ENCODE data around the gene PHLPP2.

Gene PHLPP2

GRCh38 chr16:71672803-71673581 is 51.5 kb downstream of the PHLPP2 start:
- DNase-seq (ENCODE audit: low read depth): no peak
- no peak for TF ChIP-seq CTCF (IDR thresholded peaks at IDR 0.05; ENCODE audit: insufficient read depth, low read depth, low read length, missing control alignments)
- H3K4me3 ChIP-seq (ENCODE audit: low read length): no peak overlapping the region

GRCh38 chr16:71672125-71672524 is 52.4 kb downstream of the PHLPP2 start:
- no peak for DNase-seq (ENCODE audit: low read depth)
- TF ChIP-seq CTCF (IDR thresholded peaks at IDR 0.05; ENCODE audit: insufficient read depth, low read depth, low read length, missing control alignments): no peak
- H3K4me3 ChIP-seq (ENCODE audit: low read length): no peak overlapping the region

GRCh38 chr16:71671165-71671564 is 53.3 kb downstream of the PHLPP2 start:
- no peak for TF ChIP-seq CTCF (IDR thresholded peaks at IDR 0.05; ENCODE audit: insufficient read depth, low read depth, low read length, missing control alignments)
- DNase-seq (ENCODE audit: low read depth): no peak
- no peak overlapping the region for H3K4me3 ChIP-seq (ENCODE audit: low read length)

GRCh38 chr16:71670537-71670936 is 54.0 kb downstream of the PHLPP2 start:
- no peak for TF ChIP-seq CTCF (IDR thresholded peaks at IDR 0.05; ENCODE audit: insufficient read depth, low read depth, low read length, missing control alignments)
- H3K4me3 ChIP-seq (ENCODE audit: low read length): no peak overlapping the region
- DNase-seq (ENCODE audit: low read depth): no peak

- no peak overlapping the region for H3K4me3 ChIP-seq (ENCODE audit: low read length)
- no peak for DNase-seq (ENCODE audit: low read depth)
- TF ChIP-seq CTCF (IDR thresholded peaks at IDR 0.05; ENCODE audit: insufficient read depth, low read depth, low read length, missing control alignments): no peak
These were observed 54.5 kb downstream of the PHLPP2 start for GRCh38 chr16:71669926-71670536.

GRCh38 chr16:71666928-71667707 is 57.4 kb downstream of the PHLPP2 start:
- DNase-seq (ENCODE audit: low read depth): no peak
- no peak overlapping the region for H3K4me3 ChIP-seq (ENCODE audit: low read length)
- TF ChIP-seq CTCF (IDR thresholded peaks at IDR 0.05; ENCODE audit: insufficient read depth, low read depth, low read length, missing control alignments): no peak
